HCT116 (cell line): ENCODE results near the gene CLDN9. TPM values are rescaled to one million over a fixed set of nuclear protein-coding genes. Genes with fewer than 3 reads are reported as not detected.

Experiments used
- ATAC-seq: fragments of 200-7000 bp; cut with Tn5 transposase; 2 replicates; pipeline ENCODE4 v1.9.1; 2020; ENCODE audit warnings: mild to moderate bottlenecking, moderate library complexity
- BruUV-seq: library from RNA; stranded (reverse); fragments of 400-500 nt; replicated peaks from 2 replicates; lab custom pipeline; 2021; lab: Mats Ljungman, UMichigan
- CTCF ChIA-PET: fragments of 300-600 bp; sonication (Branson Sonifier 250); formaldehyde crosslinking; loops from one replicate; lab custom pipeline; 2021; ENCODE audit warnings: antibody characterized with exemption; lab: Charles Lee
- POLR2A ChIA-PET: fragments of 300-600, 350-600 bp; sonication (Branson Sonifier 250); formaldehyde crosslinking; loops from one replicate; lab custom pipeline; 2021; ENCODE audit warnings: antibody characterized with exemption; lab: Charles Lee
- RAD21 ChIA-PET, 2 experiments: fragments of 300-600 bp; sonication (Branson Sonifier 250); formaldehyde crosslinking; loops; one replicate each; lab custom pipeline; 2023; ENCODE audit warnings: low total read pairs in 2 of 2; ENCODE audit not compliant: uncharacterized antibody in 2 of 2, unreplicated experiment in 2 of 2, low non-redundant PET in 1 of 2; lab: Charles Lee
- DNase-seq: peaks from one replicate; pipeline ENCODE4 v3.0.0-alpha.2; 2010; ENCODE audit warnings: low read depth, low spot score
- H2AFZ ChIP-seq: fragments of 200-600 bp; shearing (Covaris generic), sonication (generic); 2 replicates; pipeline ENCODE4 v1.6.1; 2017; ENCODE audit warnings: low read depth, mixed run types, mixed read lengths, antibody characterized with exemption, low read length; ENCODE audit not compliant: poor library complexity, severe bottlenecking
- H3K27ac ChIP-seq: 2 replicates; pipeline ENCODE4 v1.5.1; 2012; ENCODE audit warnings: low read depth, low read length
- H3K27me3 ChIP-seq: fragments of 200-600 bp; sonication (generic); 2 replicates; pipeline ENCODE4 v1.6.1; 2016; ENCODE audit warnings: mixed run types, low read length, mixed read lengths; ENCODE audit not compliant: insufficient read depth
- H3K36me3 ChIP-seq, 2 experiments: fragments of 200-500 bp in 1 of 2; fragments of 200-600 bp in 1 of 2; sonication (Bioruptor generic) in 1 of 2; sonication (generic) in 1 of 2; 2 replicates each; pipeline versions ENCODE4 v1.5.1 to v1.6.1; 2014 to 2016; ENCODE audit warnings: low read length in 2 of 2, inconsistent platforms in 1 of 2, mixed read lengths in 1 of 2, mixed run types in 1 of 2; ENCODE audit not compliant: insufficient read depth in 2 of 2, control insufficient read depth in 1 of 2
- H3K4me1 ChIP-seq, 2 experiments: fragments of 200-600 bp in 1 of 2; sonication (generic) in 1 of 2; 2 replicates each; pipeline versions ENCODE4 v1.5.1 to v1.6.1; 2012 to 2017; ENCODE audit warnings: low read length in 2 of 2, inconsistent platforms in 1 of 2, mild to moderate bottlenecking in 1 of 2, mixed read lengths in 1 of 2, mixed run types in 1 of 2, moderate library complexity in 1 of 2; ENCODE audit not compliant: insufficient read depth in 2 of 2, control insufficient read depth in 1 of 2
- H3K4me2 ChIP-seq: fragments of 200-600 bp; sonication (generic); 2 replicates; pipeline ENCODE4 v1.6.1; 2017; ENCODE audit warnings: mixed run types, low read length, mixed read lengths
- H3K4me3 ChIP-seq, 2 experiments: fragments of 200-600 bp in 1 of 2; sonication (generic) in 1 of 2; replicated peaks in 1 of 2; 2 replicates each; pipeline ENCODE4 v1.5.1; 2011 to 2016; ENCODE audit warnings: low read length in 2 of 2, control low read depth in 1 of 2, low read depth in 1 of 2, mild to moderate bottlenecking in 1 of 2, mixed read lengths in 1 of 2, mixed run types in 1 of 2
- H3K79me2 ChIP-seq: fragments of 200-600 bp; sonication (generic); 2 replicates; pipeline ENCODE4 v1.6.1; 2017; ENCODE audit warnings: mild to moderate bottlenecking, mixed run types, low read length, moderate library complexity, mixed read lengths; ENCODE audit not compliant: insufficient read depth
- H3K9ac ChIP-seq: fragments of 200-600 bp; sonication (generic); 2 replicates; pipeline ENCODE4 v1.6.1; 2016; ENCODE audit warnings: low read length, mixed read lengths
- H3K9me2 ChIP-seq: fragments of 200-600 bp; sonication (generic), shearing (Covaris generic); 2 replicates; pipeline ENCODE4 v1.6.1; 2017; ENCODE audit warnings: mixed run types, mild to moderate bottlenecking, moderate library complexity; ENCODE audit not compliant: insufficient read depth
- H3K9me3 ChIP-seq, 2 experiments: fragments of 200-500 bp in 1 of 2; fragments of 200-600 bp in 1 of 2; sonication (Bioruptor generic) in 1 of 2; sonication (generic) in 1 of 2; 2 replicates each; pipeline ENCODE4 v1.6.1; 2014 to 2017; ENCODE audit warnings: low read length in 2 of 2, mixed read lengths in 2 of 2, inconsistent platforms in 1 of 2, low read depth in 1 of 2, mild to moderate bottlenecking in 1 of 2, mixed run types in 1 of 2, moderate library complexity in 1 of 2; ENCODE audit not compliant: control insufficient read depth in 1 of 2, insufficient read depth in 1 of 2
- H4K20me1 ChIP-seq: fragments of 200-600 bp; sonication (generic), shearing (Covaris generic); 2 replicates; pipeline ENCODE4 v1.6.1; 2017; ENCODE audit warnings: mixed run types, mild to moderate bottlenecking, moderate library complexity; ENCODE audit not compliant: insufficient read depth
- CEBPB ChIP-seq: IDR thresholded peaks from 2 replicates; pipeline ENCODE4 v1.6.1; 2012; ENCODE audit warnings: low read depth
- EZH2phosphoT487 ChIP-seq: fragments of 200-600 bp; IDR thresholded peaks from 2 replicates; pipeline ENCODE4 v1.6.1; 2018; ENCODE audit warnings: antibody characterized with exemption, borderline replicate concordance
- POLR2A ChIP-seq: IDR thresholded peaks from 2 replicates; pipeline ENCODE4 v1.7.0; 2011; ENCODE audit warnings: borderline replicate concordance; ENCODE audit not compliant: insufficient read depth, insufficient read length; ENCODE audit errors: extremely low read depth
- POLR2AphosphoS5 ChIP-seq: IDR thresholded peaks from 2 replicates; pipeline ENCODE4 v1.6.1; 2011; ENCODE audit warnings: mild to moderate bottlenecking, low read depth, low read length, moderate library complexity
- TCF7L2 ChIP-seq: IDR thresholded peaks from 2 replicates; pipeline ENCODE4 v1.7.0; 2011; ENCODE audit warnings: borderline replicate concordance, inconsistent platforms; ENCODE audit not compliant: insufficient read depth, insufficient read length; ENCODE audit errors: extremely low read depth
- YY1 ChIP-seq: IDR thresholded peaks from 2 replicates; pipeline ENCODE4 v1.6.1; 2011; ENCODE audit warnings: low read length, low read depth, moderate library complexity, mild to moderate bottlenecking; ENCODE audit not compliant: insufficient replicate concordance; ENCODE audit errors: extremely low read depth
- ZBTB33 ChIP-seq: IDR thresholded peaks from 2 replicates; pipeline ENCODE4 v1.6.1; 2011; ENCODE audit warnings: mild to moderate bottlenecking, low read length, moderate library complexity; ENCODE audit not compliant: insufficient replicate concordance; ENCODE audit errors: extremely low read depth
- ZFX ChIP-seq: fragments of 450-650 bp; IDR thresholded peaks from 2 replicates; pipeline ENCODE4 v1.6.1; 2017
- intact Hi-C: fragments of 100-400 bp; cut with micrococcal nuclease; formaldehyde crosslinking; loops from 2 replicates; pipeline ENCODE4 v1.10.0; 2022
- total RNA-seq: library from RNA; stranded (reverse); gene quantifications from one replicate; pipeline ENCODE4 v1.2.1, GENCODE V29; 2021; ENCODE audit not compliant: unreplicated experiment

CLDN9 gene
- total RNA-seq, 1 experiment from 2014 or later = 0.76 TPM

- Histone ChIP-seq H3K4me2 (peak within 1 kb of the TSS; percentile 86), H3K27me3 (no peaks in the 10 kb centered on the region), H3K4me3 (peak within 1 kb of the TSS; percentile 94 to 95), H3K79me2 (peaks cover 26% of the 10 kb centered on the region; the same call in 1 of the 2 replicates), H2AFZ (no peak within 1 kb of the TSS), H3K4me1 (peaks cover 22 to 64% of the 10 kb centered on the region in 2 experiments), H3K27ac (peak within 1 kb of the TSS; percentile 100)
- intact Hi-C loops = loop anchor here (2.0 to 5.0 kb wide), 3 partner anchors 19 to 867 kb away; partner anchors contain the start of genes PKMYT1 and TRAF7
- POLR2A ChIA-PET = interaction anchor here (0.9 to 8.2 kb wide), 10 partner anchors 7 to 868 kb away, joined by 3 to 188 read pairs (median 6); partner anchors contain the start of genes KREMEN2, TRAF7 and ZNF213
- TF ChIP-seq CEBPB (no peak), POLR2AphosphoS5 (peak; percentile 80), EZH2phosphoT487 (no peak), ZFX (peak; percentile 32; the same call in 1 of the 2 replicates), YY1 (peak; percentile 62), TCF7L2 (peak; percentile 16), POLR2A (peak; percentile 61), ZBTB33 (peak; percentile 89)
- TF ChIP-seq, all 23 proteins: peak for 6
- Histone ChIP-seq H3K9ac (peak within 1 kb of the TSS; percentile 99), H3K36me3 (peaks cover 8 to 32% of the 10 kb centered on the region in 2 experiments; a peak in 2 of 4 replicates), H3K9me3 (no peaks in the 10 kb centered on the region), H3K9me2 (no peaks in the 10 kb centered on the region), H4K20me1 (no peaks in the 10 kb centered on the region)
- CTCF ChIA-PET = interaction anchor here (0.9 to 6.1 kb wide), 6 partner anchors 8 to 20 kb away, joined by 3 to 39 read pairs (median 4); partner anchors contain the start of gene CLDN9
- DNase-seq (peak; percentile 98), ATAC-seq (peak; percentile 52)
- RAD21 ChIA-PET = interaction anchor here in 1 of 2 experiments (1.0 kb wide), 1 partner anchor 20 kb away, joined by 3 read pairs; no protein-coding TSS in a partner anchor
- BruUV-seq = no TSS peak
Observed at GRCh38 chr16:3023669-3024478, 11.2 kb downstream of the CLDN9 start, which contains the start of the genes HCFC1R1 and THOC6. Gene HCFC1R1, minus strand, starts transcription at chr16:3023942. Its CDS starts 1 bp downstream, at chr16:3023941. Gene THOC6, plus strand, starts transcription at chr16:3024035. Its CDS starts 292 bp downstream, at chr16:3024327.
